Hypothalamus (tissue), 51 donors: ENCODE measurements around the gene TNC.

Experiments used
- DNase-seq, 51 donors: peaks; one replicate each; lab custom pipeline; 2025; lab: John Stamatoyannopoulos, UW

TNC gene

DNA sequence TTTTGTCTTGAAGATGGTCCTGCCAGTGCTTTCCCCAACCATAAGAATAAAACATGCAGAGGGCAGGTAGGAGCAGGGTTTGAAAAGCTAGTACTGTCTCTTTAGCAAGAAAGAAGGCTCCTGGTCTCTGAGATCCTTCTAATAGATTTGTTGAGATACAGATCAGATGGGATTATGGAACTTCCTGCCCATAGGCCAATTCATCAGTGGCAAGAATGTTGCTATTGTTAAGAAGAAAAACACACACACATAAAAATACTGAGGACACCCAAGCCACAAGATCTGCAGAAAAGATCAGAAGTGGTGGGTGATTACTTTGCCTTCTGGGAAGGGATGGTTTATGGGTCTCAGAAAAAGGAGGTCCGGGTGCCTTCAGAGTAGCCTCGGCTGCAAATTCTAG is 59.8 kb downstream of the TNC start:
- DNase-seq, result no peak

DNA sequence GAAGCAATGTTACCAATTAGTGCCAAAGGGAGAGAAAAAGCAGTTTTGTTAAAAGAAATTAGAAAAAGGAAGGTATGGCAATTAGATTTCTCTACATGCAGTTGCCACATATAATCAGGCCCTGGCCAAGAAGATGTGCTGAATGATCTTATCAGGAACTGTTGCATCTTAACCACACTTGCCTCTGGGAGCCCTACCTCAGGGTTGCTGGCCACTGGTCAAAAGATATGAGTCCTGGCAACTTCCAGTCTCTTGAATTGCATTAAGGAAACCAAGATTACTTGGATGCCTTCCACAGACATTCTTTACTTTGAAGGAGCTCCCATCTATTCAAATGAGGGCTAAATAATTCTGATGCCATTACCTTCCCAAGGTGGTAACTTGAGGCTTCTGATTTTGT is 60.4 kb downstream of the TNC start:
- DNase-seq, result no peak

DNA sequence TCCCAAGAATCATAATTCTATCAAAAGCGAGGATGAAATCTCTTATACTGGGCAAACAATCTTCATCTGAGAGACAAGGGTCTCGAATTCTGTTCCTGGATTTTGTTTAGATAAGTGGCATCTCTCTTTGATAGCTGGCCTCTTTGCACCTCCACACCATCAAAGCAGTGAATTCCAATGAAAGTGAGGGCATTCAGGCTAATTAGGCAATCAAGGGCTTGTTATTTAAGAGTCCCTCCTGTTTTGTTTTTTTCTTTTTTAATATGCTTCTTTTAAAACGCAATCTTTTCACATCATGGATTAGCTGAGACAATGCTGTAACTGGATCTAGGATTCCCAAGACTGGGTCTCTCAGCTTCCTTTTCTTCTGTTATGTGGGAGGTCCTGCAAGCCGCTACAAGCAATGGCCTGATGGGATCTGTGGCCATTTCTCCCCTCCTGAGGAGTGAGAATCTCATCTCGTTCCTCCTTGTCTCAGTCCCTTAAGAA is 67.9 kb downstream of the TNC start:
- DNase-seq, result no peak

DNA sequence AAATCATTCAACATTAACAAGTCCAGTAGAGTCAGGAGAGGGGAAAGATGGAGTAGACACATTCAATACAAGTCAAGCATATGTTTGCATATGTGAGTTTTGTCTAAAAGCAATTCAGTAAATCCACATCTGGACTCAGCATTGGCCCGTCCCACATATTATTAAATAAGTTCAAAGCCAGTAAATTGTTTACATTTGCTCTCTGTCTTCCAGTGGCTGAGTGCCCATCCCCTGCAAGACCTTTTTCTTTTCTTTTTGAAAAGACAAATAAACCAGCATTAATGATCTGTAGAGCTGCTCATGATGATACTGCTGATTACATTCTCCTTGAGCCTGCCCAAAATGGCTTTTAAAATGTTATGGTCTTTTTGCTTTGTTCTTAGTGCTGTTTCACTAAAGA is 71.1 kb downstream of the TNC start:
- no peak for DNase-seq

DNA sequence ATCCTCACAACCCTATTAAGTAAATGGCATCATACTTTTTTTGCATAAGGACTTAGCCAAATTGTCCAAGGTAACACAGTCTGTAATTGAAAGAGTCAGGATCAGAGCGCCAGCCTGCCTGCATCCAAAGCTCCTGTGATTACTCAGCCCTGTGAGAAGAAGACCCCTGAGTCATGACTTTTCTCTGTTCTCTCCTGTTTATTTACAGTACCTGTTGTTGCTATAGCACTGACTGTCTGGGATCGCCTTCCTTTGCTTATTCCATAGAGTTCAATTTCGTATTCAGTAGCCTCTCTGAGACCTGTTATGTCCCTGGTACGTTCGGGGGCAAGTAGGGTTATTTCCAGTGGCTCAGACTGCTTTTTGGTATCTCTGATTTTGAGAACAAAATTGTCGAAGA is 71.8 kb downstream of the TNC start:
- no peak for DNase-seq

DNA sequence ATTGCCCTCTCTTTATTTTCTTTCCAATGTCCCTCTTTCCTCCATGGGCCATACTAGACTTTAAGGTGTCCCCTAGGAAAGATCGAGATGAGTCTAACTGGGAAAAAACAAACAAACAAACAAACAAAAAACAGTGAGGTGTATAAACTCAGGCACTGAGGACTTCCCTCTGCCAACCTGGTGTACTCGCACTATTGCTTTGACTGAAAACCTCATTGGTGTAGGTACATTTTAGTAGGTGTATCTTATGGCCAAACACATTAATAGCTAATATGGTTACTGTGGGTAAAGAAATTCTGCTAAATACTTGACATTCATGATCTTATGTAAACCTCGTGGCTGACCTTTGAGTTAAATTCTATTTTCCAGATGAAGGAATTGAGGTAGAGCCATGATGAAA is 74.3 kb downstream of the TNC start:
- DNase-seq, result no peak

DNA sequence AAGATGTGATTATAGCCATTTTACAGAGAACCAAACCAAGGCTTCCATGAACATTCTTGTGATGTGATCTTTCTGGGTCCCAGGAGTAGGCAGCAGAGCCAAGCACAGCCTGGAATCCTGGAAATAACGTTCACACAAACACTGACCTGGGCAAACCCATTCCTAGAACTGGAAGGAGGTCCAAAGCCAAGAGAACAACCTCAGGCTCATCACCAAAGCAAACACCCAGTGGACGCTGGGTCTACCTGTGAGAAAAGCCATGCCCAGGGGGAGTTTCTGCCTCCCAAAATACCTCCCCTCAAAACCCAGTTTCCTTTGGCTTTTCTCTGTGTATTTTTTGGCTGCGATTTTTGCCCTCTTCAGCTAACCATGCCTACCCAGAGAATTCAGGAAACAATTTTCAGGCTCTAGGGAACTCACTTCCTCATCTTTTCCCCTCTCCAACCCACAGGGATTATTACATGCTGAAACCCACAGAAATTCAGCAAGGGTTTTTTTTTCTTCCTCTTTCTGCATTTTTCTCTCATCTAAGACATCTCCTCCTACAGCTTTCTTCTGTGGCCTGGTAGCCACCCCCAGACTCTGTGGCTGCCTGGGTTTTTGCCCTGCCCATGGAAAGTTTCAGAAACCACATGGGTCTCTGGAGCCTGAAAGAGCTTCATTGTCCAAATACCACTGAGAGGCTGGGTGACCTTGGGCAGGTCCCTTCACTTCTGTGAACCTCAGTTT is 75.0 kb downstream of the TNC start:
- no peak for DNase-seq

DNA sequence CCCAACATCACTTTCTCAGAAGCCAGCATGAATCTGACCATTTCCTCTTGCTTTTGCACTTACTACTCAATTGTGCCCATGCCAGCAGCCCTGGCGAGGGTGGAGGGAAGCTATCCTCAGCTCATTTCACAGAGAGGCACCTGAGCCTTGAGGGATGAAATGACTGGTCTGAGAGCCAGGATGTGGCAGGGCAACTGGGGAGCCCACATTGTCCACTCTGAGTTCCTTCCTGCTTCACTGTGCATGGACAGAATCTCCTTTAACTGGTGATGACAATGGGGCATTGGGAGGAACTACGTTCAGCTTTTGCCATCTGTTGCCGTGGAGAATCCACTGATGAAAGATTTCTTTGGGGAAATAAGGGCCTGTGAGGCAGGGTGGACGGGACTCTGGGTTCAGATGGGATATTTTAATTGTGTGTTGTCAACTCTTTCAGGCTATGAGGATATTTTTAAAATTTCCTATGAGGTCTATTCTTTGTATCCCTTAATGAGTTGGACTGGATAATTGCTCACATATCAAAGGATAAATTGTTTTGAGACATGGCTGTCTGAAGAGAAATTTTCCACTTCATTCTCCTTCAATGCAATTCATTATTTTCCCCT is 78.3 kb downstream of the TNC start:
- DNase-seq, result no peak

DNA sequence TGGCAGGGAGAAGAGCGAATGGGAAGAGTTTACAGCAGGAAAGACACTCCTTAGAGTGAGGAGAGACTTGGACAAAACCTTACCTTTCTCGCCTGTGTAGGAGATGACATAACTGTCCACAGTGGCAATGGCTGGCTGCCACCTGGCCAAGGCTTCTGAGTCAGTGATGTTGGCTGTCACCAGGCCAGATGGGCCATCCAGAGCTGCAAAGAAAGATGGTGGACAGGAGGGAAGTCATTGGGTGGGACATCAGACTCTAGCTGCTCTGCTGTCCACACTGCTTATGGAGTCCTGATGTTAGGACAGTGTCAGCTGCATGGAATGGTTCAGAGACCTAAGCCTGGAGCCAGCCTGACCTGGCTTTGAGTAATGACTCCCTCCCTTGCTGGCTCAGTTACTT is 79.8 kb downstream of the TNC start:
- no peak for DNase-seq

DNA sequence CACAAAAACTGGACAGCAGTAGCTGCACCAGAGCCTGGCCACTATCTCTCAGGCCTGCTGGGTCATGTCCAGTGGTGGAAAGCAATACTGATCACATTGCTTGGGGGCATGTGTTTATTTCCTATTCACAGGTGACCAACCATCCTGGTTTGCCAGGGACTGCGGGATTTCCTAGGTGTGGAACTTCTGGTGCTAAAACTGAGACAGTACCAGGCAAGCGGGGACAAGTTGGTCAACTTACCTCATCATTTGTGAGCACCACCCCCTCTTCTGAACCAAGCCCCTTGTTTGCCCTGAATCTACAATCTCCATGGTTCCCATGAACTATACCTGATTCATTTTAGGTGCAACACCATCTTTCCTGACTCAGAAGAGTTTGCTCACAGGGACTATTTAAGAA is 81.3 kb downstream of the TNC start:
- DNase-seq, result no peak

DNA sequence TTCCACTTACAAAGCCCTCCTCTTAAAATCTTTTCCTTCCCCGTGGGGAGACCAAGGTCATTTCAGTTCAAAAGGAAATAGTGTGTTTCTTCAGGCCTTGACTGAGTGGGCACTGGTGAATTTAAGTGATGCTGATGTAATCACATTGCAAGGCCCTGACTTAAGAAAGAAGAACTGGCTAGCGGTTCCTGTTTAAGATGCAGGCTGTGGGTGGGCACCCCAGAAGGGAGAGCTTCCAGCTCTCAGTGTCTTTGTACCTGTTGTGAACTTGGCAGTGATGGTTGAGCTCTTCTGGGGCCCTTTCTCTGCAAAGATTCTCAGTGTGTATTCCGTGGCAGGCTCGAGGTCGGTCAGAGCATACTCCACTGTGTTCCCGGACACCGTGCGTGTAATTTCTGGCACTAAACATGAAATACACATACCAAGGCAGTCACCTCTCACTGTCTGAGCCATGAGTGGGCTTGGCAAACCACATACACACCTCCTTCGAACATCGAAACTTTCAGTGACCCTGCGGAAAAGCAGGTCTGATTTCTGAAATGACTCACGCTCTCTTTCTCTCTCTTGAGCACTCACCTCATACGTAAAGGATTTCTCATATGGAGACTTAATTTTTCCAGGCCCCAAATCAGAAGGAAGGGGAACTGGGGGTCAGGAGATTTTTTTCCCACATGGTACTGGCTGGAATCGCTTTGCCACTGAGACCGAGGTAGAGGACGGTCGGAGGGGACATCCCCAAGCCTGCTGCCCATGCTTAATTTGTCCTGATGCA is 81.9 kb downstream of the TNC start:
- DNase-seq, result peak in 11 of 51 donors; percentile 7 to 41 (median 14)

DNA sequence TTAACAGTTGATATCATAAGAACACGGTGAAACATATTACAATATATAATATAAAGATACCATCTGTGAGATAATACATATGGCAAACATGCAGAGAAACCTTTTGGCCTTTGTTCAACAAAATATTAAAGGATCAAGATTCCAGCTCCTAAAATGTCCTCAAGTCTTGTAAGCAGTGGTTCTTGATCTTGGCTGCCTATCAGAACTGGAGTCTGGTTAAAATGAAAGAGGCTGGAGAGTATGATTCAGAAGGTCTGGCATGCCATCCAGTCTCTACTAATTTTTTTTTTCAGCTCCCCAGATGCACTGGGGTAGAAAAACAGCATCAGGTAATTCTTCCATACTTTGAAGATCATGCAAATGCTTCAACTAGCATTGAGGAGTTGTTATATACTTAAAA is 83.2 kb downstream of the TNC start:
- DNase-seq, result no peak

DNA sequence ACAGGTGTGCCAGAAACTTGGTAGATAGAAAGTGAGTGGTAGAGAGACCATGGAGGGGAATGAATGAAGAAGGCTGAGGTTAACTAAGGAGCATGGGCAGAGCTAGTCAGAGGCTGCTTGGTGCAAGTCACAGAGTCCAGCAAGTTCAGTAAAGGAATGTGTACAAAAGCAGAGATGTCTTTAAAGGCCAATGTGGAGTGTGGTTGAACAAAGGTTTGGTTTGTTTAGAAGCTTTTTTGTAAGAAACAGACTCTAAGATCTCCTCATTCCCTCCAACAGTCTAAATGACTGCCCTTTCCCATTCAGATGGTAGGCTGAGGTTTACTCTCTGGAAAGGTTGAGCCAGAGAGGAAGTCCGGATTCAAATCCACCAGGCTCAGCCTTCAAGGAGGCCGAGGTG is 84.2 kb downstream of the TNC start:
- DNase-seq, result no peak

DNA sequence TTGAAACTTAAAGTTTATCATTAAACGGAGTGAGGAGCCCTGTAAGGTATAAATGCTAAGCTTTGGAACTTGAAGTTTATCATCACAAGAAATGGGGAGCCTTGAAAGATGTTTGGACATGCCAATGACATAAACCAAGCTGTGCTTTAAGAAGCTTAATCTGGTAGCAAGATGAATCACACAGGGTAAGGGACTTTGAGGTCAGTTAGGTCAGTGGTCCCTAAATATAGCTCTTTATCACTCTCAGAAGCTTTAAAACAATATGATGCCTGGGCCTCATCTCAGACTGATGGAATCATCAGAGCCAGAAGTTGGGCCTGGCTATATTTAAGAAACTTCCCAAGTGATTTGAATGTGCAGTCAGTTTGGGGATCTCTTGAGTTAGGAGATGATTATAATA is 85.7 kb downstream of the TNC start:
- DNase-seq, result no peak

DNA sequence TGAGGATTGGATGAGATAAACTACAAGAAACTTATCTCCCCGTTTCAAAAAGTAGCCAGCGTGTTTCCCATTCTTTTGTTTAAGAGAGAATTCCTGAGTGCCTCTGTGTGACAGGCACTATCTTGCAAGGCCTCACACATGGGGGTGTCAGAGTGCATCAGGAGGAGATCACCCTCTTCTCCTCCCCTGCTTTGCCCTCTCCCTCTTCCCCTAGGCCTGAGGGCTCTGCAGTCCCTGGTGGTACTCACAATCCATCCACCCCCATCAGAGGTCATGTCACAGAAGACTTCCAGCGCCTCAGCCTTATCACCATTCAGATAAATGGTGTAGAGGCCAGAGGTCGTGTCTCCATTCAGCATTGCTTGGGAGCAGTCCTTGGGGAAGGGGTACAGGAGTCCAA is 88.0 kb downstream of the TNC start:
- no peak for DNase-seq

DNA sequence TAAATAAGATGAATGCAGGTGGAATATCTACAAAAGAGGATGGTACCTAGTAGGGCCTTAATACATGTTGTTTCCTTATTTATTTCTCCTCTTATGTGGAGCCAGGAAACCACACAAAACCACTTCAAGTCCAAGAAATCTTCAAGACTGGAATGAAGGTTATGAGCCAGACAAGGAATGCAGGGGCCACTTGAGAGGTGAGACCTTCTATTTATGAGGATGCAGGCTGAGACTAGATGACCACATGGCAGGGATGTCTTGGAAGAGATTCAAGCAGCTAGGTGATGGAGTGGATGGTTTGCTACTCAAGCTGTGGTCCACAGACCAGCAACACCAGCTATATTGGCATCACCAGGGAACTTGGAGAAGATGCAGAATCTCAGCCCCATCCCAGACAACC is 92.2 kb downstream of the TNC start:
- no peak for DNase-seq

DNA sequence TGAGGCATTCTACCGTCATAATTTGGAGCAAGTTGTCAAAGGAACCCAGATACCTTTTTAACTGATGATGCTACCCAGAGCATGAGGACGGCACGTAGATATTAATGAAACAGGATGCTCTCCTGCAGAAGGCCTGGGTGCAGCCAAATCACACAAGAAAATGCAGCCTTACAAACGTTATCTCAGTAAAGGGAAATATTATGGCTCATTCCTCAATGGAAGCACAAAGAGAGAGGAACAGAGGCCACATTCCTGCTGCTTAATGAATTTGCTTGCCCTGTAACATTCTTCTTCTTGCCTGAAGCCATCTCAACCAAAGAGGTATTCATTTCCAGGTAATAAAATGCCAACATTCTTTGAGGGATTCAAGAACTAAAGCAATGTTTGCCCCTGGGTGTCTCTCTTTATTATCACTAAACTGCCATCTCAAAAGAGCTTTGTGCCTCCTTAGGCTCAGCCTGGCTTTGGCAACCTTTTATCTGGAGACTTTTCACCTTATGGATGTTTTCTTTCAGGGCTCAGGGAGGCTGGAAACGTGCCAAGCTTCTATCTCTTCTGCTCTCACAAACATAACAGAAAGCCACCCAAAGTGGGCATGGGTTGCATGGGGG is 92.9 kb downstream of the TNC start:
- DNase-seq, result no peak

DNA sequence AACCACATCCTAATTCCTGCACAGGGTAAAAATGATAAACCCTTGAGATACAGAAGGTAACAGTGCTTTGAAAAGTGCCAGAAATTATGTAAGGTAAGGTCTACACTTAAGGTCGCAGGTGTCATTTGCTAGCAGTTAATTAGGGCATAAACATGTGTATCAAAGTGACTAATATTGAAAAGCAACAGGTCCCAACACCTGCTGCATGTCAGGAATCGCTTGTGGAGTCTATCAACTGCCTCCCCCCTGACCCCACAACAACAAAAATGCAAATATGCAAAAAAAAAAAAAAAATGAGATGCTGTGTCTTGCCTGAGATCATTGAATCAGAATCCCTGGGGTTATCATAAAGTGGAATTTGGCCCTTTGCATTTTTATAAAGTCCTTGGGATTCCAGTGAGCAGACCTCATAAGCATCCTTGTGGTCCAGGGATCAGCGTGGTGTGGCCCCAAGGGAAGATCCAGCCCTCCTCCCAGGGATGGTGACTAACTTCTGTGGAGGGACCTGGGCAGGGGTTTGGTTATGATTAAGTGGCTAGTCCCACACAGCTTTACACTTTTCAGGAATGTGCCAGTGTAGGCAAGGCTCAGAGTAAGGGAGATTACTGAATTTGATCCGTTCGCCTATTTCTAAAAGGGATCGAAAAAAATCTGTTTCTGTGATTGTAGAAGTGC is 95.1 kb downstream of the TNC start:
- no peak for DNase-seq

DNA sequence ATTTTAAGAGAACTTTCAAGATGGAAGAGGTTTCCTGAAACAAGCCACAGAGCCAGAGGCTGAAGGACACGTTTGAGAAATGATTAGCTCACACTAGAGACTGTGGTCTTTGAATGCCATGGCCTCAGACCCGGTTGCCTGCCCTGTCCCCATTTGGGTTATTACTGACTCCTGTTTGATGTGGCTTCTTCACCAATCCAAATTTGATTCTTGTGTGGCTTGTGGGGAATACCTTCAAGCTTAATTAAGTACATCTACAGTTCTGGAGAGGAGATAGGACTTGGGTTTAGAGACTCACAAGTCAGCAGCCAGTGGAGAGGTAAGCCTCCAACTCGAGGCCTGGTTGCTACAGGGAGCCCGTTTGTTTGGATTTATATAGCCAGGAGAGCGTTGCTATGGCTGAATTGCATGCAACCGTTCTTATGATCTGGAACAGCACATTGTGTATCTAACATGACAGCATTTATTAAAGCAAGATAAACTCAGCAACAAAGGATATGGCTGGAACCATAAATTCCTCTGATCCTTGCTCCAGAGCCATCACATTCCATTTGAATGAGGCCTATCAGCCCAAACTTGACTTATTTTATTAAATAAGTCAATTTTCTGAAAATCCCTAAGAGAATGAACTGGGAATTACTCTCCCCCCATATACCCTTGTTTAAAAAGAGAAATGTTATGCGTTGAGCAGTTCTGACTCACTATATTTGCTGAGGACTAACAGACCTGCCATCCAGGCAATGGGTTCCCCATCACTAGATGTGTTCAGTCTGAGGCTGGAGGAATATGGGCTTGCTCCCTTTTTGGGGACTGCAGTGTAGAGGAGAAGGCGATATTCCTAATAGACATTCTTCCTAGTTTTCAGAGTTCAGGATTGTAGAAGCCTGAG is 99.2 kb downstream of the TNC start:
- no peak for DNase-seq

DNA sequence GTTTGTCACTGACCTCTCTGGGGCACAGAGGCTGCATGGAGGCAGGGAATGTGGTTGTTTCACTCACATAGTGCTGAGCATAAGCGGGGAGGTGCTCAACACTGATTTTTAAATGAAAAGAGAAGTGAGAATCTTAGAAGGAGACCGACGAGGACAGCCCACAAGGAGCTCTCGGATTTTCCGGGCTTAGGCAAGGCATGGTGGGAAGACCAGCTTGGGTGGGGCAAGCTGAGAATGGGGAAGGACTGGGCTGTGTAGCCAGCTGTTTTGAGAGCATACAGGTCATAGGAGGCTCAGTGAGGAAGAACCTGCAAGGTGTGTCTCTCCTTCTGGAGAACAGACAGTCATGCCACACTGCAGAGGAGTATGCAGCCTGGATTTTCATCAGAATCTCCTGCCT is 101.6 kb downstream of the TNC start:
- no peak for DNase-seq
